ENCODE measurements around the gene AKT1S1.

Gene AKT1S1

DNA sequence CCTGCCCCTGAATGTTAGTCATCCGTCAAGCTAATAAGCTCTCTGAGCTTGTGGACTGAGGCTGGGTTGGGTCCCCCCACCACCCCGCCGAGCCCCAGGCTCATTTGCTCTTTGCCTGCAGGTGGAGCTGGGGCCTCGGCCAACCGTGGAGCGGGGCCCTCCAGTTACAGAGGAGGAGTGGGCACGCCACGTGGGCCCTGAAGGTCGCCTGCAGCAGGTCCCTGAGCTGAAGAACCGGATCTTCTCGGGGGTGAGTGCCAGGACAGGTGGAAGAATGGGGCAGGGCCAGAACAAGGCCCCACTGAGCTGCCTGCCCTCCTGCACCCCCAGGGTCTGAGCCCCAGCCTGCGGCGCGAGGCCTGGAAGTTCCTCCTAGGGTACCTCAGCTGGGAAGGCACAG, 5.5 kb upstream of the AKT1S1 start:
- no peak for DNase-seq (ENCODE audit: low read depth)

DNA sequence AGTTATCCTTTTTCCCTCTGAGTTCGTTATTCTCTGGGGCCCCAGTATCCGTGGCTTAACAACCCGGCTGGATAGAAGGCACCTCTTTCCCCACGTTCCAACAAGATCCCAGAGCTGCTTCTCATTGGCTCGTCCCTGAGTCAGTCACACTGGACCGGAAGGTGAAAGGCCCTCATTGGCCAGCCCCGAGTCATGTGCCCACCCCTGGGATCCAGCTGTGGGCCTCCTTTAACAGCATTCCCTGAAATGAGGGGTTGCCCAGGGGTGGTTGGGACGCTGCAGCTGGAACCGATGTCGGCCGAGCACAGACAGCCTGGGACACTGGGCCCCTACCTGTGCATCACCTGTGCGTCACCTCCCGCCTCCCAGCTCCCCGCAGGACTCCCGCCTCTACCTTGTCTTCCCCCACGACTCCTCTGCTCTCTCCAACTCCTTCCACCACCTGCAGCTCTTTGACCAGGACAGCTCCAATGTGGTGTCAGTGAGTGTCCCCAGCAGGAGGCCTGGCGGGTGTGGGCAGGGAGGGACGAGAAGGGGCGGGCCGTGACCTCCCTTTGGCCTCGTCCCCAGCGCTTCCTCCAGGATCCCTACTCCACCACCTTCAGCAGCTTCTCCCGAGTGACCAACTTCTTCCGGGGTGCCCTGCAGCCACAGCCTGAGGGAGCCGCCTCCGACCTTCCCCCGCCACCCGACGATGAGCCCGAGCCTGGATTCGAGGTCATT, 4.7 kb upstream of the AKT1S1 start:
- no peak for DNase-seq (ENCODE audit: low read depth)

DNA sequence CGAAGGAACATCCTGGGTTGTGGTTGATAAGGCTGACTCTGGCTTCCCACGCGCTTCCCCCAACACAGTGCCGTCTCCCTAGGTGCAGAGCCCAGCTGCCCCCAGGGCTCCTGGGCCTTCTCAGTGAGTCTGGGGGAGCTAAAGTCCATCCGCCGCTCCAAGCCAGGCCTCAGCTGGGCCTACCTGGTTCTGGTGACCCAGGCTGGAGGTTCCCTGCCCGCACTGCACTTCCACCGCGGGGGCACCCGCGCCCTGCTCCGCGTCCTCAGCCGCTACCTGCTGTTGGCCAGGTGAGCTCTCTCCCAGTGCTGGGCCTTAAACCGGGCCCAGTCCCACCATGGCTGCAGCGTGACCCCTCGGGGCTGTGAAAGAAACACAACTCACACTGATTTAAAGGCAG, 4.0 kb upstream of the AKT1S1 start:
- no peak for DNase-seq (ENCODE audit: low read depth)

DNA sequence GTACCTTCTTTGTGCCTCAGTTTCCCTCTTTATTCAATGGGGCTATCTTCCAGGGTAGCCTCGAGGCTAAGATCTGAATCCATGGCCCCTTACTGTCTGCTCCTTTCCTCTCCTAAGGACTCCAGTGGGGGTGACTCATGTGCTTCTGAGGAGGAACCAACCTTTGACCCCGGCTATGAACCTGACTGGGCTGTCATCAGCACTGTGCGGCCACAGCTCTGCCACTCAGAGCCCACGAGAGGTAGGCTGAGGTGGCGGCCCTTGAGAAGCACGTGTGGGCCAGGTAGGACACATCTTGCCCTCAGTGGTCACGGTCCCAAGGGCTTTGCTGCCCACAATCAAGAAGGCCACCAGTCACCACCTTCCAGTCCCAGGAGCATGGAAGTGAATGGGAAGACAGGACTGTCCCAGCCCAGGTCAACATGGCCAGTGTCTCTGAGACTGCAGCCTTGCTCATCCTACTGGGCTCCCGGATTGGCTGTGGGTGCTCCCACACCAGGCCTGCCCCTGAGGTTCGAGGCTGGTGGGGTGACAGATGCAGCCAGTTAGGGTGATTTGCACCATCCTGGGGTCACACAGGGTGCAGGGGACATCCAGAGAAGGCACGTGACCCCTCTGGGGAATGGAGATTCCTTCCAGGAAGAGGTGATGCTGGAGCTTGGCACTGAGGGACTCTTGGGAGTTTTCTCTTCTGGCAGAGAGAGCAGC, 3.2 kb upstream of the AKT1S1 start:
- DNase-seq (ENCODE audit: low read depth), result no peak

DNA sequence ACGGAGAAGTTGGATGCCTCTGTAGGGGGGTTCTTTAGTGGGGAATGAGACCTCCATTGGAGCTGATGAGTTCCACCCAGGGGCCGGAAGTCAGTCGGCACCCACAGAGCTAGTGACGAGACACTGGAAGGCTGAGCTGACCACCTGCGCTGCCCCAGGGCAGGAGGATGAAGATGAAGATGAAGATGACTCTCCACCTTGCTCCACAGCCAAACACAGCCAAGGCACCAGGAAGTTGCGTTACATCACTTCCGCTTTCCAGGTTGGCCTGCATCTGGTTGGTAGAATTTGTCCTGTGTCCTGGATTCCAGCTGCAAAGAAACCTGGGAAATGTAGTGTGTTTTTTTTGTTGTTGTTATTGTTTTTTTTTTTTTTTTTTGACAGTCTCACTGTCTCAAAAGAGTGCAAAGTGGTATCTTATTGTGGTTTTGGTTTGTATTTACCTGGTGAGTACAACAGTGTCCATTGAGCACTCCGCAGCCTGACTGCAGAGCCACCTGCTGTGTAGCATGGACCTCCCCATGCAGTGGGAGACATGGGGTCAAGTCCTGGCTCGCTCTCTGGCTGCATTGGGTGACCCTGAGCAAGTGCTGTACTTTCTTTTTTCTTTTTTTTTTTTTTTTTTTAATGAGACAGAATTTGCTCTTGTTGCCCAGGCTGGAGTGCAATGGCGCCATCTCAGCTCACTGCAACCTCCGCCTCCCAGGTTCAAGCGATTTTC, 2.2 kb upstream of the AKT1S1 start:
- no peak for DNase-seq (ENCODE audit: low read depth)

DNA sequence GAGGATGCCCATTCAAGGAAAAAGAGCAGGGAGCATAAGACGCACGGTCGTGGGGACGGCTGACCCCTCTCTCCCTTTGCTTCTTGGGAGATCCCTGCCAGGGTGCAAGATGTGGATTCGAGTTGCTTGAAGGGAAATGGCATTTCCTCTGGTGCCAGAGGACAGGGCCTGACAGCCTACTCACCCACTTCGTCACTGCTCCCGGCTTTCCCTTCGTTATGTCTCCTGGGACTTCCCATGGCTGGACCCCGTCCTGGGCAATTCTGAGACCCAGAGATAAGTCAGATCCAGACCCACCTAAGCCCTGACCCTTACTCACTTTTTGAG, 1.6 kb upstream of the AKT1S1 start:
- no peak for DNase-seq (ENCODE audit: low read depth)

DNA sequence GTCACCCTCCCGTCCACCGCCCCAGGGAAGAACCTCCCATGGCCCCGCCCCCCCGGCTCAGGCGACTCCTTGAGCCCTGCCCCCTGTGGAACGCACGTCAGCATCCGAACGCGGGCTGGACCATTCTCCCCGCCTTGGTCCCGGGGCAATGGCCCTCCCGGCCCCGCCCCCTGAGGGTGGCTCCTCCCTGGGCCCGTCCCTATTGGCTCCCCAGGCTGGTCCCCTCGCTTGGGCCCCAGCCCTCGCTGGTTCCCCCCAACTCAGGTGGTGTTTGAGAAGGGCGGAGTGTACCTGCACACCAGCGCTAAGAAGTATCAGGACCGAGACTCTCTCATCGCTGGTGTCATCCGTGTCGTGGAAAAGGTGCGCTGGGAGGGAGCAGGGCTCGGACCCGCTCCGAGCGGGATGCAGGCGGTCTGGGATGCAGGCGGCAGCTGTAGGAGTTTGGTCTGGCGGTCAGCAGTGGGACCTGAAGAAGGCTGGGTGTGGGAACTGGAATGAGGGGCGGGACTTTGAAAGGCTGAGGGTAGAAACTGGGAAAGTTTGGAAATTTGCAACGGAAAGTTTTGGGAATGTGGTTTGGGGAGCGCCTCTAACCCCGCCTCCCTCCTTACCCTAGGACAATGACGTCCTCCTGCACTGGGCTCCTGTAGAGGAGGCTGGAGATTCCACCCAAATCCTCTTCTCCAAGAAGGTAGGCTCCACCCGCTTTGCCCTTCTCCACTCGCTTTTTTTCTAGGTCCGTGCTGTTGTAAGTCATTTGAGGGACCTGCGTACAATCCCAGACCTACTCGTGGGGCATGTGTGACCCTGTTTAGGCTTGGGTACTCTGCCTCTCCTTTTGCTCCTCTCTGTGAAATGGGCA, 956 bp upstream of the AKT1S1 start:
- DNase-seq (ENCODE audit: low read depth), result peak; percentile 98

DNA sequence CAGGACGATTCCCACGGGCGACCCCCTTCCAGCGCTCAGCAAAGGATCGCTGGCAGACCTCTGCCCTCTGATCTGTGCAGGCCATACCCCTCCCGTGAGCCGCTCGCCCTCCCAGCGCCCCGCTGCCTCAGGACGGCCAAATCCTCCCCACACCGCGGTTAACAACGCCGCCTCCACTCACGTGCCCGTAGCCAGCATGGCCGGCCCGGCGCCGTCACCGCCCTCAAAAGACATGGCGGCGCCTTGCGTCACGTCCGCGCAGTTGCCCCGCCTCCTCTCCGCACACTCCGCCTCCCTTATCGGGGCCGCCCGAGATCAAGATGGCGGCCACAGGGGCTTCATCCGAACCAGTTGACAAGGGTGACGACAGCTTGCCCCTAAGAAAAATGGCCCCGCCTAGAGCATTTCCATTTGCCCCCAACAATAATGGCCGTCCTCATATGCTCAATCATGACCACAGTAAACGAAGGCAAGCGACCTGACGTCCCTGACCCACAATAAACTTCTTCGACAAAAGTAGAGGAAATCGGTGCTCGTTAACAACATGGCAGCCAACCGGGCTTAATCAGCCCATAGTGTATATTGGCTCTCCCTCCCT, 634 bp downstream of the AKT1S1 start:
- DNase-seq (ENCODE audit: low read depth), result peak; percentile 99

DNA sequence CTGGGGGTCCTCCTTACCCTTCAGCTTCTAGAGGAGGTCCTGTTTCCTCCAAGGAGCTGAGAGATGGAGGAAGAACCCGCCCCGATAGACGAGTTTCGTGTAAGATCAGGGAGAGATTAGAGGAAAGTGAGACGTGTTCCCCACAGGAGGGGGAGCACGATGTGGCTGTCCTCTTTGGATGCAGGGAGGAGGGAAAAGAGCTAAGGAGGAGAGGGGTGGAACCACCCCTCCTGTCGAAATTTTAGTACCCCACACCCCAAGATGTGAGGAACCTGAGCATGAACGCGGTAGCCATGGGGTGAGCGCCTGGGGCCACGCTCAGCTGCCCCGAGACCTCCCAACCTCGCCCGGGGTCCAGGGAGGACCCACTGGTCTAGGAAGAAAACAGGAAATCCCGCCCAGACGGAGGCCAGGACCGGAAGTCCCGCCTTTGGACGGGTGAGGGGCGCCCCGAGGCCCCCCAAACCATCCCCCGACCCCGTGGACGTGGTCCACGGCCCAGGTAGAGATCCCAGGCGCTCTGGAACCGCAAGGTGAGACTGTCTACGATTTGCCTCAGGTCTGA, 1.2 kb downstream of the AKT1S1 start:
- DNase-seq (ENCODE audit: low read depth), result peak; percentile 39

DNA sequence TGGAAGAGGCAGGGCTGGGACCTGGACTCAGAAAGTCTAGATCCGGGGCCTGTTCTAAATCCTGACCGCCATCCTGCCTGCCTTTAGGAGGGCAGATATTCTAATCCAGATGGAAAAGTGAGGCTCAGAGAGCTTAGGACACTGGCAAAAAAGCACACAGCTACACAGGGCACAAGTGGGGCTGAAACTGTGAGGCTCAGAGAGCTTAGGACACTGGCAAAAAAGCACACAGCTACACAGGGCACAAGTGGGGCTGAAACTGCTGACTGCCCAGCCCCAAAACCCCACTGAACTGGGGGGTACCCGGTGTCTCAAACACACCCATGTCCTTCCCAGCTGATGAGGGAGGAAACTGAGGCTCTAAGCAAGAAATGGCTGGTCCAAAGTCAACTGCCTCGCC, 2.0 kb downstream of the AKT1S1 start:
- no peak for DNase-seq (ENCODE audit: low read depth)

DNA sequence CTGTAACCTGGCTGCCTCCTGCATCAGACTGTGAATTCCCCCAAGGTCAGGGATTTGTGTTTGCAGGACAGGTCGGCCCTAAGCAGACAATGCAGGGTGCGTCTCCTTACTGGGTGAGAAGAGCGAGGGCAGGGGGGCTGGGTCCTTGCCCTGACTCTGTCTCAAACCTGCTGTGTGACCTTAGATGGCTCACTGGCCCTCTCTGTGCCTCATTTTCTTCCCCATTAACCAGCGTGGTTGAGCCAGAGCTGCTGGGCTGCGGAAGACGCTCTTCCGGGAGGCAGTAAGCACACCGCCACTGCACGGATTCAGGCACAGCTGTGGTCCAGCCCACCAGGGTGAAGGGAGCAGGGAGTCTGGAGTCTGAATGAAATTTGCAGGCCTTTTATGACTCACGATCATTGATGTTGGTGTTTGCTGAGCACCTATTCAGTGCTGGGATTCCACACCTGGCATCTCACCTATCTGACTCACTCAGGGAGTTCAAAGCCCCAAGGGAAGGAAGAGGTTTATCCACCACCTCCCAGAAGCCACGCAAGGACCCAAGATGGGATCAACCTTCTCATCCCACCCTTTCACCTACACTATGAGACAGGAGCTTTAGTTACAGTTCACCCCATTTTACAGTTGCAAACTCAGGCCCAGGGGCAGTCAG, 2.5 kb downstream of the AKT1S1 start:
- DNase-seq (ENCODE audit: low read depth), result no peak

DNA sequence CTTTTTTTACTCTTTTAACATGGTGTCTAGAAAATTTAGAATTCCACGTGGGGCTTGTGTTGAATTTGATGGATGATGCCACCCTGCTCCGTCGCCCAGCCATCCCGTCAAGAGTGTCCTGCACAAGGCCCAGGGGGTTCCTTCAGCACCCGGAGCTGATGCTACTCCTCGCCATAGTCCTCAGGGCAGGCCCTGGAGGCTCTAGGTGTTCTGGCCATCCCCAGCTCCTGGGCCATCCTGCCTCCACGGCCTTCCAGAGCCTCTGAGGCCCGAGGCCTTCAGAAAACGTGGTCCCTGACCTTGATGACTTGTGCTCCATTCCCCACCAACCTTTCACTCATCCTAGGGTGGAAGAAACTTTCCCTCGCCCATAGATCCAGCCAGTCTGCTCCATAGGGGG, 3.3 kb downstream of the AKT1S1 start:
- no peak for DNase-seq (ENCODE audit: low read depth)

DNA sequence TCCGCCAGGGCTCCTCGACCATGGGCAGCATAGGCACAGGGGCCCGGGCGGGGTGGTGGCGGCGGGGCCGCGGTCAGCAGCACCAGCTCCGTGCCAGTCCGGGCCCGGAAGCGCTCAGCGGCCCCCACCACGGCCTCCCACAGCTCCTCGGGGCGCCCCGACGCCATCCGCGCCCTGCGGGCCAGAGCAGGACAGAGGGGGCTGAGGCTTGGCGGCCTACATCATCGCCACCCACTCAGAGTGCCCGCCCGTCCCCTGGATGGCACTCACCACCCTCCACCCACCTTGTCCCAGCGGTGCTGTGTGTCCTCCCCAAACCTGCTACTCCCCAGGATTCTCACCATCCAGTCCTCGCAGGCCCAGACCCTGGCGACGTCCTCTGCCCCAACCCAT, 4.0 kb downstream of the AKT1S1 start:
- DNase-seq (ENCODE audit: low read depth), result no peak

DNA sequence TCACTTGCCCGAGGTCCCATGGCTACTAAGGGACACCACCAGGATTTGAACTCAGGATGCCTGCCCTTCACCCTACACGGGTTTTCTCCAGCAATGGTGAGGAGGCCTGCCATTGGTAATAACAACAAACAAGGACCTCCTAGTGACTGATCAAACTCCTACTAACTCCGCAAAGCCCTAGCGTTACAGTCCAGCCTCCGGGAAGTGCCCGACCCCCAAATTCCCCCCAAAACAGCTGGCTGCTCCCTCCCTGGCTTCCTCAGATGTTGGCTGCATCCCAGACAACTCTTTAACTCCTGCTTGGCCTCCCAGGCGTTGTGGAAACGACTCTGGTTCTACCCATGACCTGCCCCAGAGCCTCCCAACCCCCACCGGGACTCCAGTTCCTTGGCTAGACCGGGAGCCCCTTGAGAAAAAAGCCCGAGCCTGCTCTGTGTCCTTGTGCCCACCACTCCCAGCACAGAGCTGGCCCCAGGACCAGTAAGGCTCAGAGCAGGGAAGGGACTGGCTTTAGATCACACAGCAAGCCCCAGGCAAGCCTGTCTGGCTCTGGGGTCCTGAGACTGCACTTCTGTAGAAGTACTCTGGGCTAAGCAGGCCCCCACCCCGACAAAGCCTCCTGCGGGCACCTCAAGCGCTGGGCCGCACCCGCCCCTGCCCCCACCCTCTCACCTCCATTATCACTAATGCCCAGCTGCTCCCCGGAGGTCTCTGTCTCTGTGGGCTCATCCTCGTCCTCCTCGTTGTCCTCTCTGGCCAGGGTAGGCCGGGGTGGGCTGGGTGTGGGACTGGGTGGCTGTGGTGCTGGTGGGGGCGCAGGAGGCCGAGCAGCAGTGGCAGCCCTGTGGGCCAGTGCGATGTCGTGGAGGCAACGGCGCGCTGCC, 4.7 kb downstream of the AKT1S1 start:
- DNase-seq (ENCODE audit: low read depth), result no peak

DNA sequence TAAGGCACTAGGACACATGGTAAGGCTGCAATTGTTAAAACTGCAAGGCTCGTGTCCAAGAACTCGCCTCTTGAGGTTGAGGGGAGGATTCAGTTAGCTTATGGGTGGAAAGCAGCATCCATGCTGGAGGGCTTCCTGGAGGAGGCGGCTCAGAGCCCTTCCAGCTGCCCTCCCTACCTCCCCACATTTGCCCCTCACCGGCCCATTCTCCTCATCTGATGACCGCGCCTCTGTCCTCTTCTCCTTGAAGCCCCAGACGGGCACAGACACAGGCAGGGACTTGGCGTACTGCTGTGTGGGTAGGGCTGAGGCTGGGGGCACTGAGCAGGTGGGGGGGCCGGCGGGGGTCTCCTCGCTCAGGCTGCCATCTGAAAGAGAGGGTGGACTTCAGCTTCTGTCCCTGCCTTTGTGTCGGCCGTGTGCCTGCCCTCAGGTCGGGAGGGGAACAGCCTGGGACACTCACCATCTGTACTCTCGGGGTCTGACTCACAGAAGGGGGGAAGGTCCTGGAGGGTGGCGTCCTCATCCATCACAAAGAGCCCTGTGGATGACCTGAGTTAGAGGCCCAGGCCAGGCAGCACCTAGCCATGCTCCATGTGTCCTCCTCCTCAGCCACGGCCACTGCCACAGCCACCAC, 5.7 kb downstream of the AKT1S1 start:
- DNase-seq (ENCODE audit: low read depth), result no peak

DNA sequence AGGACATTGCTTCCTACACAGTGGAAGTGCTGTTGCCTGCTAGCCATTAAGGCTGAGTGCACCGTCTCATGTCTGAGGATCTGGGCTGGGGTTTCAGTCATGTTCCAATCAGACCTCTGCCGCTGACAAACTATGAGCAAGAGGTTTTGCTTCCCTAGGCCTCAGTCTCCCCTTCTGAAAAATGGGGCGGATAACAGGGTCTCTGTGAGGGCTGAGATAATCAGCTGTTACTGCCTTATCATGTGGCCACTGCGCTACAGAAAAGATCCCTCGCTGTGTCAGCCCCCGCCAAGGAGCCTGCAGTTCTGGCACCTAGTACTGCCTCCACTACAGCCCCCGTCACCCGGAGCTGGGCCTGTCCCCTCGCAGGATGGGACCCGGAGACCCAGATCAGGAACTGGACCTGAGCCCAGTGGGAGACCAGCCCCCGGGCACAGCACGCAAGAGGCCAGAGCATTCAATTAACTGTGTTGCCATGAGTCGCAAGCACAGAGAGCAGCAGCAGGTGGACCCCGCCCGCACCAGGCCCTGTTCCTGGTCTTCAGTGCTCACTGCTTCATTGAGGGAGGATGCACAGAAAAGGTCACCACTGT, 6.8 kb downstream of the AKT1S1 start:
- DNase-seq (ENCODE audit: low read depth), result no peak

DNA sequence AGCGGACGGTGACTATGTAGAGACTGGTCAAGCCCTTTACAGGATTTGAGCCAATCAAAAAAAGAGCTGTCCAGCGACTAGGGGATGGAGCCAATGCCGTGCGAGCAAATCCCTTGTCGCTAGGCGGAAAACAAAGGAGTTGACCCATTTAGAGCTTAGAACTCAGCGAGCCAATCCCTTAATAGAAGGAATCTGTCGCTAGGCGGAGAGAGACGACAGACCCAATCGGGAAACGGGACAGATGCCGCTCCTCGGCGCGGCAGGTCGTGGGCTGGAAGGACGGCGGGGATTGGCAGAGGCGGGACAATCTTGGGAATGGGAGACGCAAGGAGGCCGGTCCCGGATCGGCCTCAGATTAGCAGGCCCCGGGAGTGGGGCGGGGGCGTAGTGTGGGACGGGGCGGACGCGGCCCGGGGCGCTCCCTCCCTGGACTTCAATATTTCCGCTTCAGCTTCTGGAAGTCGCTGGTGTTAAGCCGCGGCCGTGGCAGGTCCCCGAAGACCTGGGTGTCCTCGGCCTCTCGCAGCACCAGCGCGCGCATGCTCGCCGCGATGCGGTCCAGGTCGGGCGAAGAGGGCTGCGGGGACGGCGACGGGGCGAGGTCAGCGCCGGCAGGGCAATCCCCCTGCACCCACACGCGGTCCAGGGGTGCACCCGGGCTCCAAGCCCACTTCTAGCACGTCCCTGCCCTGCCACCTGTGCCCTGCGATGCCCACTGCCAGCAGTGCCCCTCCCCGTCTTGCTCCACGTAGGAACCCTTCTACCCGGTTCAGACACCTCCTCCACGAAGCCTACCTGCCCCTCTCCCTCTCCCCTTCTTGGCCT, 7.5 kb downstream of the AKT1S1 start:
- DNase-seq (ENCODE audit: low read depth), result peak; percentile 100

DNA sequence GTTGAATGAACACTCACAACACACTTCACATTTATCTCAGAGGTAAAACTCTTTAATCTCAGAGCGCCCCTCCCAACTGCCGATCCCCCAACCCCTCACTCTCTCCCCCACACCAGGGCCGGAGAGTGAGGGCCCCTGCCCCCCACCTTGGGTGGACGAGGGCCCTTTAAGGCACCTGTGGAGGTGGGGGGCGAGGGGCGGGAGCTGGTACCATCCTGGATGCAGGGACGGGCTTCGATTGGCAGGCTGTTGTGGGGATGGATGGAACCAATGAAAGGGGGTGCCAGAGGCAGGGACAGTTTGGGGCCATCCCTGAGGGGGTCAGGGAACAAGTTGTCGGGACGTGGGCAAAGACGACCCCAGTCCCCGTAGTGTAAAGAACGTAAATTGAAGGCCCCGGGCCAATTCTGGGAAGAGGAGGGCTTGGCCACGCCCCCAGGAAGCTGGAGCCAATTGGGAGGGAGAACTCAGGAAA, 8.1 kb downstream of the AKT1S1 start:
- DNase-seq (ENCODE audit: low read depth), result no peak

Measured in fibroblast of gingiva (primary cell).